OCI-LY7 (cell line): ENCODE measurements around the gene CGNL1.

ENCODE experiments used
- CTCF ChIP-seq: fragments of 200-600 bp; sonication (generic); conservative IDR thresholded peaks from 2 replicates; pipeline ENCODE4 v1.5.1; 2014; ENCODE audit warnings: mild to moderate bottlenecking, antibody characterized with exemption, low read length, moderate library complexity, mixed read lengths
- EZH2phosphoT487 ChIP-seq: fragments of 200-600 bp; sonication (generic); IDR thresholded peaks from 2 replicates; pipeline ENCODE4 v1.6.1; 2018; ENCODE audit warnings: low read depth, borderline replicate concordance, mild to moderate bottlenecking, mixed run types, antibody characterized with exemption, low read length, moderate library complexity, mixed read lengths

GRCh38 chr15:57503051-57503702 lies 126.9 kb downstream of the CGNL1 start:
- peak; percentile 34; the same call in 1 of the 2 replicates for TF ChIP-seq CTCF
- no peak for TF ChIP-seq EZH2phosphoT487
